Measurements from ENCODE around the gene MRPL49.

DNA sequence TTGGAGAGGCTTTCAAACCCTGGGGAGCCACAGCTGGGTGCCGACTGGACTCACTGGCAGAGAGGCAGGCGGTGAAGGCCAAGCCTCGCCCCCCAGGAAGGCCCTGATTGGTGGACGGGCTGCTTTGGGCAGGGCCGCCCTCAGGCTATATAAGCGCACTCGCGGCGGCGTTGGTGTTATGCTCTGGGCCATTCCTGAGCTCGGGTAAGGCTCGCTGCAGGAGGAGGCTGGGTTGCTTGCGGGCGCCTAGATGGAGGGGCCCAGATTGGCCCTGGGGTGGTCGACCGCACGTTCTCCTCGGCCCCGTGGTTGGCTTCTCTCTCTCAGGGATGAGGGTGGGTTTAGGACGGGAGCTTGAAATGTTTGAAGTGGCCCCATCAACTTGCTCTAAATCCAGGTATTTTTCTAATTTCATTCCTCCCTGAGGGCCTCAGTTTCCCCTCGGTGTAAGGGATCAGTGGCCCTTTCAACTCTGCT is 48.0 kb downstream of the MRPL49 start, which contains the start of gene SPDYC:
- TF ChIP-seq, protein P1, sequence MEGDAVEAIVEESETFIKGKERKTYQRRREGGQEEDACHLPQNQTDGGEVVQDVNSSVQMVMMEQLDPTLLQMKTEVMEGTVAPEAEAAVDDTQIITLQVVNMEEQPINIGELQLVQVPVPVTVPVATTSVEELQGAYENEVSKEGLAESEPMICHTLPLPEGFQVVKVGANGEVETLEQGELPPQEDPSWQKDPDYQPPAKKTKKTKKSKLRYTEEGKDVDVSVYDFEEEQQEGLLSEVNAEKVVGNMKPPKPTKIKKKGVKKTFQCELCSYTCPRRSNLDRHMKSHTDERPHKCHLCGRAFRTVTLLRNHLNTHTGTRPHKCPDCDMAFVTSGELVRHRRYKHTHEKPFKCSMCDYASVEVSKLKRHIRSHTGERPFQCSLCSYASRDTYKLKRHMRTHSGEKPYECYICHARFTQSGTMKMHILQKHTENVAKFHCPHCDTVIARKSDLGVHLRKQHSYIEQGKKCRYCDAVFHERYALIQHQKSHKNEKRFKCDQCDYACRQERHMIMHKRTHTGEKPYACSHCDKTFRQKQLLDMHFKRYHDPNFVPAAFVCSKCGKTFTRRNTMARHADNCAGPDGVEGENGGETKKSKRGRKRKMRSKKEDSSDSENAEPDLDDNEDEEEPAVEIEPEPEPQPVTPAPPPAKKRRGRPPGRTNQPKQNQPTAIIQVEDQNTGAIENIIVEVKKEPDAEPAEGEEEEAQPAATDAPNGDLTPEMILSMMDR (IDR thresholded peaks at IDR 0.05; ENCODE audit: poor library complexity) = no peak
- no peak for TF ChIP-seq EZH2phosphoT487 (IDR thresholded peaks at IDR 0.05; ENCODE audit: low read depth, severe bottlenecking, unreplicated experiment)
- no peak for TF ChIP-seq EZH2 (IDR thresholded peaks at IDR 0.05; ENCODE audit: borderline replicate concordance)
